GM18867 (cell line): ENCODE measurements around the gene TMED5.
A peak's percentile ranks its signal among the peaks of the same experiment; 100 is the strongest.
"Not testable (repeated sequence)": the region's sequence is repeated elsewhere in the genome, so short reads cannot be mapped to it uniquely, and the experiment has no call there.

Experiments
- ATAC-seq: cut with Tn5 transposase; IDR thresholded peaks from one replicate; pipeline ENCODE4 v1.9.1; 2021; ENCODE audit warnings: mild to moderate bottlenecking, moderate library complexity; ENCODE audit not compliant: unreplicated experiment

The TMED5 gene

DNA sequence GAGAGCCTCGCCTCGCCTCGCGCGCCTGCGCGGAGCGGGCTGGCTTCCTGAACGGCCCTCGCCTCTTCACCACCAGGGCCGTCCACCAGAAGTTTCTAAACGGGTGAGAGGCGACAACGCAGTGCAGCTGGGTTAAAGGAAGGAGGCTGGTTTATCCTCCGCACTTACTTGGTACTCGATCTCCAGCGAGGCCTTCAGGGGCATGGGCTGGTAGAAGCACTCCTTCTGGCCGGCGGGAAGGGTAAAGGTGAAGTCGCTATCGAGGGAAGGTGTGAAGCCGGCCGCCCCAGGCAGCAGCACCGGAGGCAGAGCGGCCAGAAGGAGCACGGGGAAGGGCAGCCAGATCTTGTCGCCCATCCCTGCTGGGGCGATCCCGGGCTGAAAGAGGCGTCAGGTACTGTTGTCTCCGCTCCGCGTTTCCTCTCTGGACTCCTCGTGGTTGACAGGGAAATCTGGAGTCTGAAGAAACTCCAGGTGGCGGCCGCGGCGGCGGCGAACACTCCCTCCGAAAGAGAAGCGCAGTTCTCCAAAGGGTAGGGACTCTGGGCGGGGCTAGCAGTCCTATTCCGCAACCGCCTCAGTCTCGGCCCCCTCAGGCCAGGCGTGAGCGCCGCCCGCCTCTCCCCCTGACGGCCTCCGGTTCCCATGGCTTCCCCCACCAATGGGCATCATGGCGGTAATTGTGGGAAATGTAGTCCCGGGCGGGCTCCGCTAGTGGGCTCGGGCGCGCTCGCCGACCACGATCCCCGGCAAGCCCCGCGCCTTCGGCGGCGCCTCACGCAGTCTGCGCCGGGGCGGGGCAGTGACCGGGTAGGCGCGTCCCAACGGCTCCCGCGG, at the start of gene TMED5:
TMED5 (minus strand) TSS at position 528 of the 837 bp plus-strand sequence; CDS start at position 357, 171 bp downstream.
- ATAC-seq: peak; percentile 84

DNA sequence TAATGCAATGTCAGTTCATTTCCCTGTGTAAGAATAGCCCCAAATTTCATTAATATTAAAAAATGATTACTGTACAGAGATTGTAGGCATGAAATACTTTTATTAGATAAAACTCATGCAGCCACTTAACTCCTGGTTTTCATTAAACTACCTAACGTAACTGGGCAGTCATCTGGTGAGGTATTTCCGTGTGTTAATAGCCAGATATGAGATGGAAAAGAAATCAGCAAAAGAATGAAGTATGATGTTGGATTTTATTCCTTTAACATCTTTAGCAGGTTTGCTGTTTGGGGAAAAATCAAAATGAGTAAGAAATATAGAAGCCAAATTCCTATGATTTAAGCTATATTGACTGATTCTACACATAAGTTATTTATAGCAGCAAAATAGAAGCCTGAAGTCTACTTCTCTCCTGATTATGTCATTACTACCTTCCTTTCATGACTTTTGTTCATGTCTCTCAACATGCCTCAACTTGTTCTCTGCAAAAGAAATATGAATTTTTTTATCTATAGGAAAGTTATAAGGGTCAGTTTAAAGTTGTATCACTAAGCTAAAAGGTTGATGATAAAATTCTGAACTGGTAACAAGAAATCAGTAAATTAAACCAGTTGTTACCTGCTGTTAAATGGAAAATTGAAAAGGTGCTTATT, 42.9 kb upstream of the TMED5 start:
- ATAC-seq: no peak

DNA sequence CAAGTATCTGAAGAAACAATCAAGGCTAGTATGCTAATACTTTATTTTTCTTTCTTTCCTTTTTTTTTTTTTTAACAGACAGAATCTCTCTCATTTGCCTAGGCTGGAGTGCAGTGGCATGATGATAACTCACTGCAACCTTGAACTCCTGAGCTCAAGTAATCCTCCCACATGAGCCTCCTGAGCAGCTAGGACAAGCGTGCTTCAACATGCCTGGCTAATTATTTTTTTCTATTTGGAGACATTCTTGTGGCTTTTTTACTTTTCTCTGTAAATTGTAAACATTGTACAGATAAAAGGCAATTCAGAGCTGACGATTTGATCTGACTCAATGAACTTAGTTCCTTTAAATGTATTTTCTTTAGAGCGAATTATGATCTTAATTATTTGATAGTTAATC, 41.7 kb upstream of the TMED5 start:
- no peak for ATAC-seq

- ATAC-seq: not testable (repeated sequence)
Observed at GRCh38 chr1:93220716-93221115, 40.5 kb upstream of the TMED5 start.

DNA sequence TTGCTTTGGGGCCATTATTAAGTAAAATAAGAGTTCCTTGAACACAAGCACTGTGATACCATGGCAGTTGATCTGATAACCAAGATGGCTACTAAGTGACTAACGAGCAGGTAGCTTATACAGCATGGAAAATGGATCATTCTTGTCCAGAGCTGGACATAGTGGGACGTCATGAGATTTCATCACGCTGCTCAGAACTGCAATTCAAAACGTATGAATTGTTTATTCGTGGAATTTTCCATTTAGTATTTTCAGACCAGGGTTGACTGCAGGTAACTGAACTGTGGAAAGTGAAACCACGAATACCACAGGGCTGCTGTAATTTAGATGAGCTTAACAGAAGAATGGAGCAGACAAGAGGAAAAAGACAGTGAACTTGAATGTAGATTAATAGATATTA, 39.2 kb upstream of the TMED5 start:
- peak; percentile 80 for ATAC-seq

- ATAC-seq: no peak
Observed at GRCh38 chr1:93215322-93215721, 35.1 kb upstream of the TMED5 start.

DNA sequence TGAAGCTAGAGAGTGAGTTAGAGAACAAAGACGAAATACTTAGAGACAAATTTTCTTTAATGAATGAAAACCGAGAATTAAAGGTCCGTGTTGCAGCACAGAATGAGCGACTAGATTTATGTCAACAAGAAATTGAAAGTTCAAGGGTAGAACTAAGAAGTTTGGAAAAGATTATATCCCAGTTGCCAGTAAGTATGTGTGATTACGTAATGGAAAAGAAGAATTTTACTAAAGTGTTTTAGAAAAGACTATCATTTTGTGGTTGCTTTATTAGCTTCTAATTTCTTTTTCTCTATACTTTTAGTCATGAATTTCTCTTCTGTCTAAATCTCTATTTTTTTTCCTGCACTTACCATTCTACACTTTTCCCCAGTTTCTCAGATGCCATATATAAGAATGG, 27.0 kb upstream of the TMED5 start:
- no peak for ATAC-seq

DNA sequence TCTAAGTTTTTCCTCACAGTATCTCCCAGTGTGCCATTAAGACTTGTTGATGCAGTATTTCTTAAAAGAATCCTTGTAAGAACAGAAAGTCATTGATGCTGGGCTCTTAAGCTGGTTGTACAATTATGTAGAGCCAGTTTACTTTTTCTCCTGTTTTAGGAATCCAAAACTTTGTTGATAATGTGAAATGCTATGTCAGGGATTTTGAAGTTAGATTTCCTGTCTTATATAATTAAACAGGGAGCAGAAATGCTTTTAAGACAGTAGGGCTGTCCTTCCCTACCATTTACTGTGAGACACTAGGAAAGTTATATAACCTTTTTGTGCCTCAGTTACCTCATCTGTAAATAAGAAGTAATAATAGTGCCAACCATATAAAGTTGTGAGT, 26.3 kb upstream of the TMED5 start:
- ATAC-seq: no peak

GRCh38 chr1:93205892-93206566, 25.8 kb upstream of the TMED5 start:
- ATAC-seq: no peak

GRCh38 chr1:93200714-93201113, 20.5 kb upstream of the TMED5 start:
- no peak for ATAC-seq

DNA sequence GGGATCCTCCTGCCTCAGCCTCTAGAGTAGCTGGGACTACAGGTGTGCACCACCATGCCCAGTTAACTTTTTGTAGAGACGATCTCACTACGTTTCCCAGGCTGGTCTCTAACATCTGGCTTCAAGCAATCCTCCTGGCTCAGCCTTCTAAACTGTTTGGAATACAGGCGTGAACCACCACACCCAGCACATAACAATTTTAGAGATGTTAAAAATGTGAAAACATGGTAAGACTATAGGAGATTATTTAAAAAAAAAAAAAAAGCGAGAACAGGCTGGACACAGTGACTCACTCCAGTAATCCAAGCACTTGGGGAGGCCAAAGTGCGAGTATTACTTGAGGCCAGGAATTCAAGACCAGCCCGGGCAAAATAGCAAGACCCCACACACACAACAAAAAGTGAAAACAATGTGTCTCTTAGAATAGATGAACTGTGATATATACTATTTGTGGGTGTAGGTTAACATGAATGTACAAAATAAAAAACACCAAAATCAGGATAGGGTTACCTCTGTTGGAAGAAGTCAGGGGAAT, 19.9 kb upstream of the TMED5 start:
- ATAC-seq: no peak

DNA sequence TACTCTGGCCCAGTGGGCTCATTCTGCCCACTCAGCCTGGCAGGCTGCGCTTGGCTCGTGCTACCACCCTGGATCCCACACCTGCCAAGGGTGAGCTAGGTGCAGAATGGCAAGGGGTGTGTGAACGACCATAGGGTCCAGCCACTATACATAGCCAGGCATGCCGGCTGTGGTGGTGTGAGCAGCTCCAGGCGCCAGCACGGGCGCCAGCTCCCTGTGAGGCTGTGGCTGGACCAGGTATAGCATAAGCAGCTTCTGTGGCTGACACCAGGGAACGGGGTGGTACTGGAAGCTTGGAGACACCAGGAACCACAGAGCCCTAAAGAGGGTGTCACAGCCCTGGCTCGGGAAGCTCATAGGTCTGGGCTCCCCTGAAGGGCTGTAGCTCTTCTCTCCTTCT, 18.9 kb upstream of the TMED5 start:
- ATAC-seq: no peak

GRCh38 chr1:93196591-93196990, 16.4 kb upstream of the TMED5 start:
- ATAC-seq: no peak

DNA sequence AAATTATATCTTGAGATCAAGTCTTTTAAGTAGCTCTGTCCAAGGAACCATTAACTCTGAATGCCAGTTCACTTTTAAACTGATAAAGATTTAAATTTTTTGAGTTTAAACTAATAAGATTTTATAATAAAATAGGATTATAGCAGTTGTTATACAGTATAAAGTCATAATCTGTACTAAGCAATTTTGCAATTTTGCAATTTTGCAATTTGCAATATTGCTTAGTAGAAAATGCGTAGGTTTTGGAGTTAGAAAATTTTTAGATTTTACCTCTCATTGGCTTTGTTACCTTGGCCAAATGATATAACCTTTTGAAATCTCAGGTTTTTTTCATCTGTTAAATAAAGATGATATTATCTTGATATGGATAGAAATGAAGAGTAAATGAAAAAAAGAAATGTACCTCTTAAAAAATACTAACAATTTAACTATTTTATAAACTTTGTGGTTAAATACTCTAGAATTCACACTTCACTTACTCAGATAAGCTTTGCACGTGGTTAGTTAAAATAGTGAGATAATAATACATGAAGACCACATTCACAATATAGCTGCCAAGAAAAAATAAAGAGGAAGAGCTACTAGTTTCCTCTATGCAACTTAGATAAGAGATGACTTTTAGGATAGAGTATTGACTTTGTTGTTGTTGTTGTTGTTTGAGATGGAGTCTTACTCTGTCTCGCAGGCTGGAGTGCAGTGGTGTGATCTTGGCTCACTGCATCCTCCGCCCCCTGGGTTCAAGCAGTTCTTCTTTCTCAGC, 14.2 kb upstream of the TMED5 start:
- no peak for ATAC-seq

- no peak for ATAC-seq
Observed at GRCh38 chr1:93190432-93190831, 10.2 kb upstream of the TMED5 start.

DNA sequence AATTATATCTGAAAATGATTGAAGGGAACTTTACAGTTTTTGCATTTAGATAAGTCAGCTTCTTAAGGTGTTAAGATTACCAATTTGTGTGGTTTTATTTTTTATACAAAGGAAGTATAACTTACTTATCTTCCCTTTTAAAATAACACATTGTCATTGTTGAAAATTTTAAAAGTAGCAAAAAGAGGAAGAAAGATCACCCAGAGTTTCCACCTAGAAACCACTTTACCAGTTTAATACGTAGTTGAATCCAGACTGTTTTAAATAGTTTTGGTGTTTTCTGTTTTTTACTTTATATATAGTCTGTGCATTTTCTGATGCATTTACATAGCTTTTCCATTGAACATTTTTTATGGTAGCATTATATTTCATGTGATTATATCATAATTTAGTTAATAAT, 6.5 kb upstream of the TMED5 start:
- peak; percentile 53 for ATAC-seq

DNA sequence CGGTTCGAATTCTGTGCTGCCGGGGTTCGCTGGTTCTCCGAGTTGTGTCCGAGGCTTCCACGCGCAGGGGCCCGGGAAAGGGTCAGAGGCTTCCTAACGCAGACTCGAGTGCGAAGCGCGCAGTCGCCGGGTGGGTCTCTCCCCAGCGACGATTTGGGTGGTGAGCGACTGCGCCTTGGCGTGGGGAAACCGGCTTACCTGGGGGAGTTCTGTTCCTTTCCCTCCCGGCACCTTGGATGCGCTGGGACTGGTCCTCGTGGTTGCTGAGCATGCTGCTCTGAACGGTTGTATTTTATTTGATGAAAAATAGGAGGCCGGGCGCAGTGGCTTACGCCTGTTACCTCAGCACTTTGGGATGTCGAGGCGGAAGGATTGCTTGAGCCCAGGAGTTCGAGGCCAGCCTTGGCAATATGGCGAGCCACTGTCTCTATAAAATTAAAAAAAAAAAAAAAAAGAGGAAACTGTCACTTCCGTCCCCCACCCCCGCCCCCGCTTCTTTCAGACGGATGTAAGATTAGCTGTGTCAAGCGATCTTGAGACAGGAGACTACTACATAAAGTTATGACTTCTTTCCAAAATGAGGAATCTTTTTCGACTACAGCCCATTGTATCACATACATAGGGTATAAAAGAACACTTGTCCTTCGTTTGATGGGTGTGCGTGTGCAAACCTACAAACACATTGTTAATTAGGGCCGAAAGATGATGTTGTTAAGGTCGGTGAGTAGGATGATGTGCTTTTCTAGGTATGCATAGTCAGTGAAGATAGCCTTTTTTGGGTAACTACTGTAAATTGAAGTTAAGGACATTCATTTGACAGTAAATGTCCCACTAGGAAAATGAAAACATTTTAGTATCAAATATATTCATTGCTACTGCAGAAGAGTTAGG, 755 bp upstream of the TMED5 start, which contains the start of gene CCDC18:
CCDC18 (plus strand) TSS at position 2 of the 891 bp plus-strand sequence. CDS start 2,638 bp downstream, outside the sequence.
- ATAC-seq: peak; percentile 13

DNA sequence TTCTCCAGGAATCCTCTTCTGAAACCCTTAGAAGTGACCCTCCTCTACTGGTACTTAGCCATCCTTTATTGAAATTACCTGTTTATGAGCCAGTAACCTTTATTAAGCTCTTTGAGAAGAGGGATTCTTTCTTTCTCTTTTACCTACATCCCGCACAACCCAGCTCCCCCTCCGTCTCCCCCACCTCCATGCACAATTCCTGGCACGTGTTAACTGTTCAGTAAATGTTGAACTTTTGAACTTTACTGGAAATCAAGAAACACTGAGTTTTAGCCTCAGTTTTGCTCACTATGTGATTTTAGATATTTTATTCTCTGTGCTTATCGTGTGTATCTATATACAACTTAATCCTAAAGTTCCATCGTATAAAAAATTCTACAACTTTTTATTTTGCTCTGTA, 1.8 kb downstream of the TMED5 start:
- no peak for ATAC-seq

GRCh38 chr1:93177991-93178390, 2.2 kb downstream of the TMED5 start:
- ATAC-seq: no peak

DNA sequence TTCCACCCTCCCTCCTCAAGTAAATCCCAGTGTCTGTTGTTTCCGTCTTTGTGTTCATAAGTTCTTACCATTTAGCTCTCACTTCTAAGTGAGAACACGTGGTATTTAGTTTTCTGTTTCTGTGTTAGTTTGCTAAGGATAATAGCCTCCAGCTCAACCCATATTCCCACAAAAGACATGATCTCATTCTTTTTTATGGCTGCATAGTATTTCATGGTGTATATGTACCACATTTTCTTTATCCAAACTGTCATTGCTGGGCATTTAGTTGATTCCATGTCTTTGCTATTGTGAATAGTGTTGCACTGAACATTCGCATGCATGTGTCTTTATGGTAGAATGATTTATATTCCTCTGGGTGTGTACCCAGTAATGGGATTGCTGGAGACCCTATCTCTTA, 5.6 kb downstream of the TMED5 start:
- ATAC-seq: not testable (repeated sequence)
